ENCODE measurements around the gene ZNF316.

DNA sequence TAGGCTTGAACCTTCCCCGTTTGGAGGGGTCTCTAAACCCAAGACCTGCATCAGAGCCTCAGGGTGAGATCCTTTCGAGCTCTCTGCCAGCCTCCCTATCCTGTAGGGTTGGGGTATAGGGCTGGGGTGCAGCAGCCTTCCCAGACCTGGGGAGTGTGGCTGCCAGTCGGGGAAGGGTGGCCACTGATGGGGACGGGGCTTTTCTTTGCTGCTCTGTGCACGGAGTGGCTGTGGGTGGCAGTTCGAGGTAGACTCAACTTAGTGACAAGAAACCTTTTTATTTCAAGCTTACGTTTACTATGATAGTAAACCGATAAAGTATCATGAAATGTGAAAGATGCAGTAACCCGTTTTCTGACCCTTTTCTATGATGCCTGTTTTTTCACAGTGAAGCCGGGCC, 13.0 kb downstream of the ZNF316 start:
- TF ChIP-seq, protein P1, sequence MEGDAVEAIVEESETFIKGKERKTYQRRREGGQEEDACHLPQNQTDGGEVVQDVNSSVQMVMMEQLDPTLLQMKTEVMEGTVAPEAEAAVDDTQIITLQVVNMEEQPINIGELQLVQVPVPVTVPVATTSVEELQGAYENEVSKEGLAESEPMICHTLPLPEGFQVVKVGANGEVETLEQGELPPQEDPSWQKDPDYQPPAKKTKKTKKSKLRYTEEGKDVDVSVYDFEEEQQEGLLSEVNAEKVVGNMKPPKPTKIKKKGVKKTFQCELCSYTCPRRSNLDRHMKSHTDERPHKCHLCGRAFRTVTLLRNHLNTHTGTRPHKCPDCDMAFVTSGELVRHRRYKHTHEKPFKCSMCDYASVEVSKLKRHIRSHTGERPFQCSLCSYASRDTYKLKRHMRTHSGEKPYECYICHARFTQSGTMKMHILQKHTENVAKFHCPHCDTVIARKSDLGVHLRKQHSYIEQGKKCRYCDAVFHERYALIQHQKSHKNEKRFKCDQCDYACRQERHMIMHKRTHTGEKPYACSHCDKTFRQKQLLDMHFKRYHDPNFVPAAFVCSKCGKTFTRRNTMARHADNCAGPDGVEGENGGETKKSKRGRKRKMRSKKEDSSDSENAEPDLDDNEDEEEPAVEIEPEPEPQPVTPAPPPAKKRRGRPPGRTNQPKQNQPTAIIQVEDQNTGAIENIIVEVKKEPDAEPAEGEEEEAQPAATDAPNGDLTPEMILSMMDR (IDR thresholded peaks at IDR 0.05) = no peak
- no peak for TF ChIP-seq POLR2A (IDR thresholded peaks at IDR 0.05)
- TF ChIP-seq POLR2AphosphoS5 (IDR thresholded peaks at IDR 0.05) = no peak
